ENCODE data around the gene MARK2. TPM values are rescaled to one million over a fixed set of nuclear protein-coding genes. Genes with fewer than 3 reads are reported as not detected.

The MARK2 gene
- total RNA-seq, 1 experiment from 2014 or later, result 39.8 TPM

DNA sequence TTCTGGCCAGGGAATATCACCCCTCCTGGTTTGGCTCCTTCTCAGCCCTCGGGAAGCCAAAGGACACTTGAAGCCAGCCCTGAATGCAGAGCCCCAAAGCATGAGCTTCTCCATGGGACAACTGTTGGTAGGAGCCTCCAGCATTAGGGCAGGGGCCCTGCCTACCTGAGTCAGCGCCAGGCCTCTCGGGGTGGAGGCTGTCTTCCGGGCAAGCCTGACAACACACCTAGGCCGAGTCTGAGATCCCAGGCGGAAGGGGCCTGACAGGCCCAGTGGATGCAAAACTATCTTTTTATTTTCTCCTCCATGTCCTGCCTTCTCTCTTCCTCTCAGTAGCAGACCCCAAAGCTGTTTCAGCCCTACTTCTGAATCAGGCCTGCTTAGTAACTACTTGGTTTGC, 50.4 kb downstream of the MARK2 start:
- Histone ChIP-seq H4K20me1 (ENCODE audit: insufficient read depth) (no peaks in the 10 kb centered on the region), H3K4me2 (ENCODE audit: low read length) (no peak overlapping the region), H3K4me3 (replicated peaks in 1 of 2; ENCODE audit: low read depth in 1 of 2, low read length in 2 of 2) (no peak overlapping the region), H3K79me2 (ENCODE audit: insufficient read depth, low read length) (peaks cover 89% of the 10 kb centered on the region), H3K27me3 (ENCODE audit: insufficient read depth, low read length) (no peaks in the 10 kb centered on the region), H3K27ac (ENCODE audit: low read depth, low read length) (no peak overlapping the region), H3K9ac (ENCODE audit: low read length) (no peak overlapping the region), H3K9me2 (ENCODE audit: insufficient read depth) (no peaks in the 10 kb centered on the region), H3K36me3 (ENCODE audit: control insufficient read depth in 1 of 2, insufficient read depth in 2 of 2, low read length in 2 of 2) (no peaks in the 10 kb centered on the region; a peak in 1 of 4 replicates), H3K9me3 (ENCODE audit: control insufficient read depth in 1 of 2, insufficient read depth in 1 of 2, low read depth in 1 of 2, low read length in 2 of 2) (no peaks in the 10 kb centered on the region), H3K4me1 (ENCODE audit: control insufficient read depth in 1 of 2, insufficient read depth in 2 of 2, low read length in 2 of 2) (peaks cover 14 to 26% of the 10 kb centered on the region in 2 experiments), H2AFZ (ENCODE audit: low read depth, low read length, poor library complexity, severe bottlenecking) (no peak overlapping the region)
- ChIA-PET CTCF (no interaction called here), RAD21 (ENCODE audit: low non-redundant PET in 1 of 2, low total read pairs in 2 of 2, uncharacterized antibody in 2 of 2, unreplicated experiment in 2 of 2) (no interaction called here), POLR2A (no interaction called here)
- ATAC-seq, result no peak
- DNase-seq (ENCODE audit: low read depth, low spot score), result no peak
- intact Hi-C loops (cut with micrococcal nuclease), result no loop called here
- no TSS peak for BruUV-seq (replicated peaks)
- TF ChIP-seq SRF (IDR thresholded peaks at IDR 0.05; ENCODE audit: low read depth) (no peak), CEBPB (IDR thresholded peaks at IDR 0.05; ENCODE audit: low read depth) (no peak), YY1 (IDR thresholded peaks at IDR 0.05; ENCODE audit: extremely low read depth, insufficient replicate concordance, low read depth, low read length) (no peak), RAD21 (IDR thresholded peaks at IDR 0.05; ENCODE audit: low read depth) (no peak)

DNA sequence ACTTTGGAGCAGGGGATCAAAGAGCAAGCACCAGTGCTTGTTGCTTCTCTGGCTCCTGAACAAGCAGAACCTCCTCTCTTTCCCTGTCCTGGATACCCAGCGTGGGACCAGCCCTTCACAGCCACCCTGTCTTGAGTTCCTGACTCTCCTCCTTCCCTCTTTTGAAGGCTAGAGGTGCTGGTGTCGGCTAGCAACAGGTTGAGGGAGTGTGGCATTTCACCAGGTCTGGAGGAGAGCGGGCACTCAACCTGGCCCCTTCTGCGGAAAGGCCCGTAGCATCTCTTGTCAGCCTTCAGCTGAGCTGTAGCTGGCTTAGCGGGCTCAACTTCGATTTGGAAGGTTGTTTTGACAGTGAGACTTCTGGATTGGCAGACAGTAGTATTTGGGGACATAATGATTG, 51.5 kb downstream of the MARK2 start:
- no TSS peak for BruUV-seq (replicated peaks)
- Histone ChIP-seq H3K9me2 (ENCODE audit: insufficient read depth) (no peaks in the 10 kb centered on the region), H3K9me3 (ENCODE audit: control insufficient read depth in 1 of 2, insufficient read depth in 1 of 2, low read depth in 1 of 2, low read length in 2 of 2) (no peaks in the 10 kb centered on the region), H3K4me3 (replicated peaks in 1 of 2; ENCODE audit: low read depth in 1 of 2, low read length in 2 of 2) (no peak overlapping the region), H3K79me2 (ENCODE audit: insufficient read depth, low read length) (peaks cover 83% of the 10 kb centered on the region), H3K4me2 (ENCODE audit: low read length) (no peak overlapping the region), H3K27ac (ENCODE audit: low read depth, low read length) (no peak overlapping the region), H4K20me1 (ENCODE audit: insufficient read depth) (no peaks in the 10 kb centered on the region), H3K9ac (ENCODE audit: low read length) (no peak overlapping the region), H2AFZ (ENCODE audit: low read depth, low read length, poor library complexity, severe bottlenecking) (no peak overlapping the region), H3K36me3 (ENCODE audit: control insufficient read depth in 1 of 2, insufficient read depth in 2 of 2, low read length in 2 of 2) (peaks cover 3% of the 10 kb centered on the region in 2 experiments; a peak in 1 of 4 replicates), H3K4me1 (ENCODE audit: control insufficient read depth in 1 of 2, insufficient read depth in 2 of 2, low read length in 2 of 2) (peaks cover 14 to 26% of the 10 kb centered on the region in 2 experiments), H3K27me3 (ENCODE audit: insufficient read depth, low read length) (no peaks in the 10 kb centered on the region)
- no peak for ATAC-seq
- ChIA-PET RAD21 (ENCODE audit: low non-redundant PET in 1 of 2, low total read pairs in 2 of 2, uncharacterized antibody in 2 of 2, unreplicated experiment in 2 of 2) (no interaction called here), POLR2A (no interaction called here), CTCF (no interaction called here)
- DNase-seq (ENCODE audit: low read depth, low spot score), result no peak
- intact Hi-C loops (cut with micrococcal nuclease), result no loop called here
- TF ChIP-seq, protein P1, sequence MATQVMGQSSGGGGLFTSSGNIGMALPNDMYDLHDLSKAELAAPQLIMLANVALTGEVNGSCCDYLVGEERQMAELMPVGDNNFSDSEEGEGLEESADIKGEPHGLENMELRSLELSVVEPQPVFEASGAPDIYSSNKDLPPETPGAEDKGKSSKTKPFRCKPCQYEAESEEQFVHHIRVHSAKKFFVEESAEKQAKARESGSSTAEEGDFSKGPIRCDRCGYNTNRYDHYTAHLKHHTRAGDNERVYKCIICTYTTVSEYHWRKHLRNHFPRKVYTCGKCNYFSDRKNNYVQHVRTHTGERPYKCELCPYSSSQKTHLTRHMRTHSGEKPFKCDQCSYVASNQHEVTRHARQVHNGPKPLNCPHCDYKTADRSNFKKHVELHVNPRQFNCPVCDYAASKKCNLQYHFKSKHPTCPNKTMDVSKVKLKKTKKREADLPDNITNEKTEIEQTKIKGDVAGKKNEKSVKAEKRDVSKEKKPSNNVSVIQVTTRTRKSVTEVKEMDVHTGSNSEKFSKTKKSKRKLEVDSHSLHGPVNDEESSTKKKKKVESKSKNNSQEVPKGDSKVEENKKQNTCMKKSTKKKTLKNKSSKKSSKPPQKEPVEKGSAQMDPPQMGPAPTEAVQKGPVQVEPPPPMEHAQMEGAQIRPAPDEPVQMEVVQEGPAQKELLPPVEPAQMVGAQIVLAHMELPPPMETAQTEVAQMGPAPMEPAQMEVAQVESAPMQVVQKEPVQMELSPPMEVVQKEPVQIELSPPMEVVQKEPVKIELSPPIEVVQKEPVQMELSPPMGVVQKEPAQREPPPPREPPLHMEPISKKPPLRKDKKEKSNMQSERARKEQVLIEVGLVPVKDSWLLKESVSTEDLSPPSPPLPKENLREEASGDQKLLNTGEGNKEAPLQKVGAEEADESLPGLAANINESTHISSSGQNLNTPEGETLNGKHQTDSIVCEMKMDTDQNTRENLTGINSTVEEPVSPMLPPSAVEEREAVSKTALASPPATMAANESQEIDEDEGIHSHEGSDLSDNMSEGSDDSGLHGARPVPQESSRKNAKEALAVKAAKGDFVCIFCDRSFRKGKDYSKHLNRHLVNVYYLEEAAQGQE (IDR thresholded peaks at IDR 0.05; ENCODE audit: low read depth), result no peak
- no peak for TF ChIP-seq JUND (IDR thresholded peaks at IDR 0.05)
- no peak for TF ChIP-seq SIN3A (IDR thresholded peaks at IDR 0.05; ENCODE audit: low read depth)
- no peak for TF ChIP-seq SP1 (IDR thresholded peaks at IDR 0.05; ENCODE audit: low read depth)
- no peak for TF ChIP-seq POLR2AphosphoS5 (IDR thresholded peaks at IDR 0.05; ENCODE audit: low read depth, low read length)
- no peak for TF ChIP-seq EZH2 (IDR thresholded peaks at IDR 0.05)
- TF ChIP-seq ELF1 (IDR thresholded peaks at IDR 0.05; ENCODE audit: borderline replicate concordance, low read depth), result no peak
- TF ChIP-seq ZNF274 (IDR thresholded peaks at IDR 0.05; ENCODE audit: low read depth, low read length), result no peak
- TF ChIP-seq, protein P2, sequence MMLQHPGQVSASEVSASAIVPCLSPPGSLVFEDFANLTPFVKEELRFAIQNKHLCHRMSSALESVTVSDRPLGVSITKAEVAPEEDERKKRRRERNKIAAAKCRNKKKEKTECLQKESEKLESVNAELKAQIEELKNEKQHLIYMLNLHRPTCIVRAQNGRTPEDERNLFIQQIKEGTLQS (IDR thresholded peaks at IDR 0.05), result no peak
- TF ChIP-seq CBX3 (IDR thresholded peaks at IDR 0.05; ENCODE audit: low read depth), result no peak
- TF ChIP-seq TCF7L2 (IDR thresholded peaks at IDR 0.05; ENCODE audit: borderline replicate concordance, extremely low read depth, insufficient read depth, insufficient read length), result no peak
- TF ChIP-seq FOSL1 (IDR thresholded peaks at IDR 0.05; ENCODE audit: low read depth), result no peak
- TF ChIP-seq, protein P3, sequence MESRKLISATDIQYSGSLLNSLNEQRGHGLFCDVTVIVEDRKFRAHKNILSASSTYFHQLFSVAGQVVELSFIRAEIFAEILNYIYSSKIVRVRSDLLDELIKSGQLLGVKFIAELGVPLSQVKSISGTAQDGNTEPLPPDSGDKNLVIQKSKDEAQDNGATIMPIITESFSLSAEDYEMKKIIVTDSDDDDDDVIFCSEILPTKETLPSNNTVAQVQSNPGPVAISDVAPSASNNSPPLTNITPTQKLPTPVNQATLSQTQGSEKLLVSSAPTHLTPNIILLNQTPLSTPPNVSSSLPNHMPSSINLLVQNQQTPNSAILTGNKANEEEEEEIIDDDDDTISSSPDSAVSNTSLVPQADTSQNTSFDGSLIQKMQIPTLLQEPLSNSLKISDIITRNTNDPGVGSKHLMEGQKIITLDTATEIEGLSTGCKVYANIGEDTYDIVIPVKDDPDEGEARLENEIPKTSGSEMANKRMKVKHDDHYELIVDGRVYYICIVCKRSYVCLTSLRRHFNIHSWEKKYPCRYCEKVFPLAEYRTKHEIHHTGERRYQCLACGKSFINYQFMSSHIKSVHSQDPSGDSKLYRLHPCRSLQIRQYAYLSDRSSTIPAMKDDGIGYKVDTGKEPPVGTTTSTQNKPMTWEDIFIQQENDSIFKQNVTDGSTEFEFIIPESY (IDR thresholded peaks at IDR 0.05; ENCODE audit: extremely low read depth, insufficient replicate concordance, low read length), result no peak
- TF ChIP-seq EGR1 (IDR thresholded peaks at IDR 0.05; ENCODE audit: low read depth), result no peak
